NCI-H526 treated with DMSO at 0.1 percent for 48 hours (cell line): ENCODE measurements around the gene SNW1.
"Not testable (repeated sequence)": the region's sequence is repeated elsewhere in the genome, so short reads cannot be mapped to it uniquely, and the experiment has no call there.

Experiments used
- DNase-seq: peaks from one replicate; lab custom pipeline; 2025; lab: John Stamatoyannopoulos, UW

Gene SNW1

GRCh38 chr14:77760381-77761204 lies at the start of gene SNW1:
TSS of gene SNW1 (minus strand) at chr14:77761156. CDS start at chr14:77761127, 29 bp downstream.
- DNase-seq, result no peak

DNA sequence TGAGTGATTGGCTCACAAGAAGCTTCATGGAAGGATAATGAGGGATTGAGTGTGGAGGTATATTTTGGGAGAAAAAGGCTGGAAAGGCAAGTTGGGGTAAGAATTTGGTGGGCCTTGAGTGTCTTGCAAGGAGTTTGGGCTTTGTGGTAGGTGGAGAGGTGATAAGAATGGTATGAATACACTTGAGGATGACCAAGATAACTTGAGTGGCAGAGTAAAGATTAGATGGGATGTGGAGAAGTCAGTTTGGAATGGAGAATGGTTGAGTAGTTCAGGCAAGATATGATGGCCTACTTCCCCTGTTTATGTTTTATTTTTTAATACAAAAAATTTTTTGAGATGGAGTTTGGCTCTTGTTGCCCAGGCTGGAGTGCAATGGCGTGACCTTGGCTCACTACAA lies 48.1 kb upstream of the SNW1 start:
- no peak for DNase-seq

DNA sequence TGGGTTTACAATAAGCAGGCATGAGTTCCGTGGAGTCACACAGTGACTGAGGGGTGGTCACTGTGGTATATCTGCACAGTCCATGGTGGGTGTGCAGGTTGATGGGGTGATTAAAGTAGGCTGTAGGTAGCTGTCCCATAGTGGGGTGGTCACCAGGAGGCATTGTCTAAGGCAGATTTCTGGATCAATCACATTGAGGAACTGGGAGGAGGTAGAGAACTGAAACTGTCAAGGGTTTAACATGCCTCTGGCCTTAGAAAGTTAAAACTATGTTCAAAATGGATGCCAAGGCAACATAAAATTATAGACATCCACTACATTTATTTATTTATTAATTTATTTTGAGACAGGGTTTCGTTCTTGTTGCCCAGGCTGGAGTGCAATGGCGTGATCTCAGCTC lies 47.3 kb upstream of the SNW1 start:
- no peak for DNase-seq

GRCh38 chr14:77805706-77806105 lies 44.8 kb upstream of the SNW1 start:
- DNase-seq, result no peak

- peak; percentile 26 for DNase-seq
Measured at GRCh38 chr14:77804592-77804991, 43.6 kb upstream of the SNW1 start.

GRCh38 chr14:77800814-77801213 lies 39.9 kb upstream of the SNW1 start:
- no peak for DNase-seq

DNA sequence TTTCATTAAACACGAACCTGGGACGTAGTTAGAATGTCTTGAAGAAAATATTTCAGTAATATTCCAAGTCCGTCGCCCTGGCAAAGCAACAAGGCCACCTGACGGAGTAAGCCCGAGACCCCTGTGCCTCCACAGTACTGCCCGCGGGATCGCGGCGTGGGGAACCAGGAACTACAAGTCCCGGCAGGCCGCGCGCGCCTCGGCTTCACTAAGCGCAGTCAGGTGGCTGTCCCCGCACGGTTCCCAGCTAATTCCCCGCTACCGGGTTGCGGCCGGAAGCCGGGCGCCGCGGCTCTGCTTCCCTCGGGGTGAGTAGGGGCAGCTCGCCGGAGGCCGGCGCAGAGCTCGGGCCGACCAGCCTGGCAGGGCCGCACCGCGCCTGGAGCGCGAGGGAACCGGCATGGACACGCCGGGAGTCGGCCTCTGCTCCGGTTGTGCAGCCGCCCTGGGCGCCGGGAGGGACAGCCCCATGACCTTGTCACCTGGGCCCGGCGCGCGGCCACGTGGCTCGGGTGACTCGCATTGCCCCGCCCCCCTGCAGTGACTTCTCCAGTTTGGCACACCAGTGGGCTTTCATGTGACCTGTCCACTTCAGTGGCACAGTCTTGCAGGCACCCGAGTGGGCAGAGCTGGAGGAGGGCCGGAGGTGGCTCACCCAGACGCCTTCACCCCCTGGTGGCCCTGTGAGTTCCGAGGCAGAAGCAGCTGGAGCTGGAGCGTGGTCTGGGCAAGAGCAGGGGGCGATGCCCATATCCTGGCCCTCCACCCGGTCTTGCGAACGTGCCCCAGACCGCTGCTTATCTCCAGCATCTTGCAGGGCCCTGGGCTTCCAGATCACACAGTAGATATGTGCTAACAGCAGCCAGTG lies 39.1 kb upstream of the SNW1 start, which contains the start of gene ADCK1:
Gene ADCK1, plus strand, starts transcription at position 247 of the 868 bp plus-strand sequence. CDS start 18,870 bp downstream, outside the sequence.
- peak; percentile 55 for DNase-seq

DNA sequence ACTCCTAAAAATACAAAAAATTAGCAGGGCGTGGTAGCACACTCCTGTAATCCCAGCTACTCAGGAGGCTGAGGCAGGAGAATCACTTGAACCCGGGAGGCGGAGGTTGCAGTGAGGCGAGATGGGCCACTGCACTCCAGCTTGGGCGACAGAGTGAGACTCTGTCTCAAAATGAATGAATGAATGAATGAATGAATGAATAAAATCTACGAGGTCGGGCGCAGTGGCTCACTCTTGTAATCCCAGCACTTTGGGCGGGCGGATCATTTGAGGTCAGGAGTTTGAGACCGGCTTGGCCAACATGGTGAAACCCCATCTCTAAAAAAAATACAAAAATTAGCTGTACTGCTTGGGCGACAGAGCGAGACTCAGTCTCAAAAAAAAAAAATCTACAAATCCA lies 38.5 kb upstream of the SNW1 start:
- not testable (repeated sequence) for DNase-seq

- no peak for DNase-seq
Measured at GRCh38 chr14:77794357-77794756, 33.4 kb upstream of the SNW1 start.

DNA sequence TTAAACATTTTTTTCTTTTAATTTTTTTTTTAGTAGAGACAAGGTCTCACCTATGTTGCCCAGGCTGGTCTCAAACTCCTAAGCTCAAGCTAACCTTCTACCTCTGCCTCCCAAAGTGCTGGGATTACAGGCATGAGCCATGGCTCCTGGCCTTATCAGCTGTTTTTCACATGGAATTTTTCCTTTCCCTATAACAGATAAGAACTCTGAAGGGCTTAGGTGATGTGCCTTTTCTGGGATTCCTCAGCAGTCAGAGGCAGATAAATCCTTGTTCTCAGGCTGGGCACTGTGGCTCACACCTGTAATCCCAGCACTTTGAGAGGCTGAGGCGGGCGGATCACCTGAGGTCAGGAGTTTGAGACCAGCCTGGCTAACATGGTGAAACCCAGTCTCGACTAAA lies 32.3 kb upstream of the SNW1 start:
- DNase-seq, result not testable (repeated sequence)

DNA sequence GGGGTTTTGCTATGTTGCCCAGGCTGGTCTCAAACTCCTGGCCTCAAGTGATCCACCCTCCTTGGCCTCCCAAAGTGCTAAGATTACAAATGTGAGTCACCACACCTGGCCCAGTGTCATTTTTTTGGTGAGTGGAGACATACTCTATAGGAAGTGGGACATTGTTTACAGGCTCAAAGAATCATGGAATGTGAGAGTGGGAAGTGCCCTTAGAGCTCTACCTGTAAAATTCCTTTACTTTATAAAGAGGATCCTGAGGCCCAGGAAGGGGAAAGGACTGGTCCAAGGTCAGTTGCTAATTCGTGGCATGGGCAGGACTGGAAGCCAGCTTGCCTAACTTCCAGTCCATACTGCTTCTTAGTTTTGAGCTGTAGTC lies 30.3 kb upstream of the SNW1 start:
- DNase-seq, result no peak

DNA sequence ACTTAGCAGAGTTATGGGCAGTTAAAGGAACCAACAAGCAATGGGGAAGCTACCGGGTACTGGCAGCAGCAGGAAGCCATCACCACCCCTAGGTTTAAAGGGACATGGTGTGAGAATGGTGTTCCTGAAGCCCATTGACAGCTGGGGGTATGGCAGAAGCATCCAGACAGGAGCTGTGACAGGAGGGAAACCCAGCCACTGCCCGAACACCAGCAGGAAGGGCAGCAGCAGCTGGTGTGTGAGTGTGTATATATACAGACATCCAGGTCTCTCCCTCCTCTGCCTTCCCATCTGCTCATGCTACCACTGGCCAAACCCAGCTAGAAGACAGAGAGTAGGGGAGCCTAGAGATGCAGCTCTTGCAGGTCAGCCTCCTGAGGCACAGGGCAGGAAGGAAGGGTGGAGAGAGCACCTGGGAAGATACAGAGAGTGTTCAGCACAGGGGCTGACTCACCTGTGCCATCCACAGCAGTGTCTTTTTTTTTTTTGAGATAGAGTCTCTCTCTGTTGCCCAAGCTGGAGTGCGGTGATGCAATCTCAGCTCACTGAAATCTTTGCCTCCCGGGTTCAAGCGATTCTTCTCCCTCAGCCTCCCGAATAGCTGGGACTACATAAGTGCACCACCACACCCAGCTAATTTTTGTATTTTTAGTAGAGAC lies 29.7 kb upstream of the SNW1 start:
- no peak for DNase-seq

DNA sequence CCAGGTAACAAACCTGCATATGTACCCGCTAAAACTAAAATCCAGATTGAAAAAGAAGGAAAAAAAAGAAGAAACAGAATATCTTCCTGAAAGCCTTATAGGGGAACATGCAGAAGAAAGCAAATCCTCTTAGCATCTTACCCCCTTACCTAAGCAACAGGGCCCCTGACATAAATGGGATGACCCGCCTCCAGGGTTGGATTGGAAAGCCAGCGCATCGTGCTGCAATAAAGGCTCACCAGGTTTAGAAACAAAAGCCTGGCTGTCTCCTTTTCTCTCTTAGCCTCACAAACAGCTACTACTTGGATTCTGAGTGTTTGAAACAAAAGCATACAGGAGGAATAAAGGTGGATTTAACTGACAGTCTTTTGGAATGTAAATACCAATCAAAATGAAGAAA lies 25.2 kb upstream of the SNW1 start:
- DNase-seq, result no peak

DNA sequence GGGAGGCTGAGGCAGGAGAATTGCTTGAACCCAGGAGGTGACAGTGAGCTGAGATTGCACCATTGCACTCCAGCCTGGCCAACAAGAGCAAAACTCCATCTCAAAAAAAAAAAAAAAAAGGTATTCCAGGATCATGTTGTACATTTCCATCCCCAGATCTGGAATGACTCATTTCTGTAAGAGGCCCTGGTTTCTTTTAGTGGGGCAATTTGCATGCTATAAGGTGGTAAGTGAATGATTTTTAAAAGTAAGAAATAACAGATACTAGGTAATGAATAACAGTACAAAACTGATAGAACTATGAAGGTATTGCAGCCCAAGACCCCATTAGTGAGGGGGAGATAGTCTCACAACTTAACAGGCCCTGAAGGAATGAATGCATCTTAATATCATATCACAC lies 21.2 kb upstream of the SNW1 start:
- no peak for DNase-seq

GRCh38 chr14:77773966-77774365 lies 13.0 kb upstream of the SNW1 start:
- not testable (repeated sequence) for DNase-seq

DNA sequence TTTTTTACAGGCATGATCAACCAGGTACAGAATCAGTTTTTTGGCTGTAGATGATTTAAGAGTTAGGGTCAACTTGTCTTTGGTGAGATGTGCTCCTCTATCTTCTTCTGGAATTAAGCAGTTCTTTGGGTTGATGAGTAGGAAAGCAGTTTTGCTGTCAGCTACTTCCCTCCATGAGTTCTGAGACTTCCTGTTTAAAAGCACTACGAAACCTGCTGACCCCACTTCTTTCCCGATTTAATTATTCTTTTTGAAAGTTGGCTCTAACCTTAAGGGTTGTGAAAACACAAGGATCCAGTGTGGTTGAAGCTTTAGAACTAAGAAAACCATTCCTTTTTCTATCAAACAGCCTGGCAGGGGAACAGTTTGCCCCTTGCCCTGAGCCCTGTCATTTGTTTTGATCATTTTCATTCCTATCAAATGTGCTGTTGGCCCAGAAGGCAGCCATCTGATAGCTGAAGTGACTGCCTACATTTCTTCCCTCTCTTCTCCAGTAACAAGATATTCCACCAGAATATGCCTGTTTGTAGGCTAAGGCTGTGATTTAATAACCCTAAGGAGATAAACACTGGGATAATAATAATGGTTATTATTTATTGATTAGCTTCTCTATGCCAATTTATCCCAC lies 7.6 kb upstream of the SNW1 start:
- not testable (repeated sequence) for DNase-seq

DNA sequence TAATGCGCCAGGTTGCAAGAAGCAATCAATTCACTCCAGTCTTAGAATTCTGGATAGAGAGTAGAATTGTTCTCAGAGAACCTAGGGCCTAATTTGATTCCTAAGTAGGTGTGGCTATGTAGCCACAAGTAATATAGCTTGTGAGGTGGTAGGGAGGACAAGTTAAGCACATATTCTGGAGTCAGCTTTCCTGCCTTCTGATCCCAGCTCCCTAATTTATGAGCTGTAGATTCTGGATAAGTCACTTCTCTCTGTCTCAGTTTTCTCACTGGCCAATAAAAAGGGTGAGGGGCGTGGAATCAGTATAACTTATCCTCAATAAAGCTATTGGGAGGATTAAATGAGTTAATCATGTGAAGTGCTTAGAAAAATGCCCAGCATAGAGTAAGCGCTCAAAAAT lies 3.0 kb upstream of the SNW1 start:
- DNase-seq, result no peak

DNA sequence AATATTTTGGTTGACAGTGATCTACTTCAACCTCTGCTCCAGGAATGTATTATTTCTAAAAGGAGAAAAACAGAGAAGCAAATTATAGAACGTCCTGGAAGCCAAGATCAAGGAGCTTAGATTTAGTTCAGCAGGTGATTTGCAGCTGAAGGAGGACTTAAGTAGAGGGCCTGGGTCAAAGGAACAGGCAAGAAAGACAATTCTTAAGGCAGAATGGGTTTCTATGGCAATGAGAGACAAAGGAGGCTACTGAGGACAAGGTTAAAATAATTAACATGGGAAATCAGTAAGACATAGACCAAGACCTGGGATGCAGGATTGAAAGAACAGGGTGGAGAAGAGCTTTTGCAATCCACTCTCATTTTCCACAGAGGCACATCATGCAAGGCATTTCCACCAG lies 2.4 kb upstream of the SNW1 start:
- no peak for DNase-seq

- DNase-seq, result peak; percentile 93
Measured at GRCh38 chr14:77761205-77761931, 412 bp upstream of the SNW1 start.

GRCh38 chr14:77752799-77753516 lies 8.0 kb downstream of the SNW1 start:
- no peak for DNase-seq

DNA sequence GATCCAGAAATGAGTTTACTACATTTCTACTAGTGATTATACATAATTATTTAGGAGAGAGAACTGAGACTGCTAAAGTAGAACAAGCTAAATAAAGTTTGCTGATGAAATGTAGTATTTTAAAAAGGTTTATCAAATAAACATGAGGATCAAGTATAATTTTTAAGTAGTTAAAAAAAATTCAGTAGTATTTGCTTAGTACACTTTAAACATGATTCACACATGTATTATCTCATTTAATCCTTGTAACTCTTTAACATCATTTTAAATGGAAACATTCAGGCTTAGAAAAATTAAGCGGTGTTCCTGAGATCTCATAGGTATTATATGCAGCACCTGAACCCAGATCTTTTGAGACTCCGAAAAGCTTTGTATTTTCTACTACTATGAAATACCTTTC lies 8.7 kb downstream of the SNW1 start:
- no peak for DNase-seq
